Activated B cell treated with CpG ODN at 0.5 μM for 24 hours (primary cell): Measurements from ENCODE around the gene KDM5B. TPM values are rescaled to one million over a fixed set of nuclear protein-coding genes. Genes with fewer than 3 reads are reported as not detected.
"Not testable (repeated sequence)": the region's sequence is repeated elsewhere in the genome, so short reads cannot be mapped to it uniquely, and the experiment has no call there.

Source experiments
- ATAC-seq: fragments of 200-7000 bp; cut with Tn5 transposase; one replicate; pipeline ENCODE4 v1.10.0; 2021; ENCODE audit warnings: low read depth, mild to moderate bottlenecking, moderate library complexity
- CTCF ChIA-PET: fragments of 350-600 bp; sonication (Branson Sonifier 250); formaldehyde crosslinking; loops from one replicate; lab custom pipeline; 2021; ENCODE audit warnings: antibody characterized with exemption; lab: Charles Lee
- POLR2A ChIA-PET: fragments of 350-600 bp; sonication (Branson Sonifier 250); formaldehyde crosslinking; loops from one replicate; lab custom pipeline; 2021; ENCODE audit warnings: antibody characterized with exemption; lab: Charles Lee
- DNase-seq: peaks from one replicate; pipeline ENCODE4 v3.0.0; 2022
- H3K27ac Mint-ChIP-seq: one replicate; pipeline ENCODE4 v1.8.0; 2020; ENCODE audit warnings: mixed read lengths
- H3K27me3 Mint-ChIP-seq: one replicate; pipeline ENCODE4 v1.8.0; 2021; ENCODE audit warnings: mixed read lengths
- H3K36me3 Mint-ChIP-seq: one replicate; pipeline ENCODE4 v1.8.0; 2021; ENCODE audit warnings: low read depth, mixed read lengths
- H3K4me1 Mint-ChIP-seq: one replicate; pipeline ENCODE4 v1.8.0; 2021; ENCODE audit warnings: mixed read lengths
- H3K4me3 Mint-ChIP-seq: one replicate; pipeline ENCODE4 v1.8.0; 2020; ENCODE audit warnings: mild to moderate bottlenecking, mixed read lengths
- H3K9me3 Mint-ChIP-seq: one replicate; pipeline ENCODE4 v1.8.0; 2020; ENCODE audit warnings: mixed read lengths
- intact Hi-C: fragments of 100-400 bp; cut with micrococcal nuclease; formaldehyde crosslinking; loops from one replicate; pipeline ENCODE4 v1.15.1; 2024
- total RNA-seq: library from RNA; stranded (reverse); gene quantifications from 2 replicates; pipeline ENCODE4 v1.2.3, GENCODE V29; 2022
- TF ChIP-seq, protein P1 (sequence below): fragments of 200-600 bp; IDR thresholded peaks from one replicate; pipeline ENCODE4 v1.8.0; 2022; ENCODE audit warnings: antibody characterized with exemption, mild to moderate bottlenecking

The KDM5B gene
- total RNA-seq, 1 donor from 2014 or later = 43.5 TPM

DNA sequence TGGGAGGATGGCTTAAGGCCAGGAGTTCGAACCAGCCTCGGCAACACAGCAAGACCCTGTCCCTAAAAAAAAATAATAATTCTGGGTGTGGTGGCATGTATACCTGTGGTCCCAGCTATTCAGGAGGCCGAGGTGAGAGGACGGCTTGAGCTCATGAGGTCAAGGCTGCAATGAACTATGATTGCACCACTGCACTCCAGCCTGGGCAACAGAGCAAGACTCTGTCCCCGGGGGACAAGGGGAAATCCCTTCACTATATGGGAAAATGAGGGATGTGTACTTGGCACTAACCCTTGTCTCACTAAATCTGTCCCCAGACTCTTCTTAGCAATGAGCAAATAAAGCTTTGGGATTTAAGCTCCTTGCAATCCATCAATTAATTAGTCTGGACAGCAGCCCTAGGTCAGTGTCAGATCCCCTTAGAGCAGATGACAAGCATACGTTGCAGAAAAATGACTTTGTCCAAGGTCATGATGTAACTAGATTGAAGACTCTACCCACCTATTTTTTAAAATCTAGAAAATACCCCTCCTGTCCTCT, 9.4 kb downstream of the KDM5B start:
- Mint-ChIP-seq H3K4me3 (no peak overlapping the region), H3K27ac (no peak overlapping the region), H3K36me3 (peaks cover 5% of the 10 kb centered on the region), H3K9me3 (no peaks in the 10 kb centered on the region), H3K27me3 (no peaks in the 10 kb centered on the region), H3K4me1 (peaks cover 55% of the 10 kb centered on the region)
- CTCF ChIA-PET = no interaction called here
- POLR2A ChIA-PET = interaction anchor here (0.7 kb wide), 1 partner anchor 83 kb away, joined by 5 read pairs; no protein-coding TSS in a partner anchor
- TF ChIP-seq, protein P1, sequence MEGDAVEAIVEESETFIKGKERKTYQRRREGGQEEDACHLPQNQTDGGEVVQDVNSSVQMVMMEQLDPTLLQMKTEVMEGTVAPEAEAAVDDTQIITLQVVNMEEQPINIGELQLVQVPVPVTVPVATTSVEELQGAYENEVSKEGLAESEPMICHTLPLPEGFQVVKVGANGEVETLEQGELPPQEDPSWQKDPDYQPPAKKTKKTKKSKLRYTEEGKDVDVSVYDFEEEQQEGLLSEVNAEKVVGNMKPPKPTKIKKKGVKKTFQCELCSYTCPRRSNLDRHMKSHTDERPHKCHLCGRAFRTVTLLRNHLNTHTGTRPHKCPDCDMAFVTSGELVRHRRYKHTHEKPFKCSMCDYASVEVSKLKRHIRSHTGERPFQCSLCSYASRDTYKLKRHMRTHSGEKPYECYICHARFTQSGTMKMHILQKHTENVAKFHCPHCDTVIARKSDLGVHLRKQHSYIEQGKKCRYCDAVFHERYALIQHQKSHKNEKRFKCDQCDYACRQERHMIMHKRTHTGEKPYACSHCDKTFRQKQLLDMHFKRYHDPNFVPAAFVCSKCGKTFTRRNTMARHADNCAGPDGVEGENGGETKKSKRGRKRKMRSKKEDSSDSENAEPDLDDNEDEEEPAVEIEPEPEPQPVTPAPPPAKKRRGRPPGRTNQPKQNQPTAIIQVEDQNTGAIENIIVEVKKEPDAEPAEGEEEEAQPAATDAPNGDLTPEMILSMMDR = no peak
- DNase-seq (no peak), ATAC-seq (no peak)
- intact Hi-C loops = no loop called here

DNA sequence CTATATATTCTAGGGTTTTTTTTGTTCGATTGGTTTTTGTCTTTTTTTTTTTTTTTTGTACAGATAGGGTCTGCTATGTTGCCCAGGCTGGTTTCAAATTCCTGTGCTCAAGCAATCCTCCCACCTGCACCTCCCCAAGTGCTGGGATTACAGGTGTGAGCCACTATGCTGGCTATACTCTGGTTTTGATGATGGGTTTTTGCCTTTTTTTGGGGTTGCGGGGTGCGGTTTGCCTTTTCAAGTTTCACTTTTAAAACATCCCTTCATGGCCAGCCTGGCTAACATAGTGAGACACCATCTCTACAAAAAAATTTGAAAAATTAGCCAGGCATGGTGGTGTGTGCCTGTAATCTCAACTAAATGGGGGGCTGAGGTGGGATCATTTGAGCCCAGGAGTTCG, 10.0 kb downstream of the KDM5B start:
- Mint-ChIP-seq H3K27me3 (no peaks in the 10 kb centered on the region), H3K4me1 (peaks cover 55% of the 10 kb centered on the region), H3K36me3 (peaks cover 5% of the 10 kb centered on the region), H3K9me3 (no peaks in the 10 kb centered on the region), H3K4me3 (peak overlapping the region; percentile 2), H3K27ac (no peak overlapping the region)
- ChIA-PET POLR2A (no interaction called here), CTCF (no interaction called here)
- intact Hi-C loops = no loop called here
- no peak for ATAC-seq
- TF ChIP-seq, protein P1 = no peak
- DNase-seq = no peak

DNA sequence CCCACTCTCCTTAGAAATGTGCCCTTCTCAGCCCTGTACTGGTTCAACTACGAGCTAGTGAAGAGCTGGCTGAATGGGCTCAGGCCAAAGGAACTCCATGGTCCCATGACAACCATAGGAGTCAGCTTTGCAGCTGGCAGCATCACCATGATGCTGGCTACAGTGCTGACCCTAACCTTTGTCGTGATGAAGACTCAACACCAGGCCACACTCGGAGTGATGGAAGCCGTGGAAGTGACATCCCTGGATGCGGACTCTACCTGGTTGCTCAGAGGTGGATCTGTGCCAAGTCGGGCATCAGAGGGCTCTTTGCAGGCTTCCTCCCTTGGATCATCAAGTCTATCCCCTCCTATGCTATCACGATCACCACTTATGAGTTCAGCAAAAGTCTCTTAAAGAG, 11.6 kb downstream of the KDM5B start:
- DNase-seq (no peak), ATAC-seq (no peak)
- intact Hi-C loops = no loop called here
- CTCF ChIA-PET = no interaction called here
- Mint-ChIP-seq H3K27ac (no peak overlapping the region), H3K4me3 (no peak overlapping the region), H3K4me1 (peaks cover 55% of the 10 kb centered on the region), H3K9me3 (no peaks in the 10 kb centered on the region), H3K36me3 (peaks cover 5% of the 10 kb centered on the region), H3K27me3 (no peaks in the 10 kb centered on the region)
- TF ChIP-seq, protein P1 = no peak
- POLR2A ChIA-PET = no interaction called here

DNA sequence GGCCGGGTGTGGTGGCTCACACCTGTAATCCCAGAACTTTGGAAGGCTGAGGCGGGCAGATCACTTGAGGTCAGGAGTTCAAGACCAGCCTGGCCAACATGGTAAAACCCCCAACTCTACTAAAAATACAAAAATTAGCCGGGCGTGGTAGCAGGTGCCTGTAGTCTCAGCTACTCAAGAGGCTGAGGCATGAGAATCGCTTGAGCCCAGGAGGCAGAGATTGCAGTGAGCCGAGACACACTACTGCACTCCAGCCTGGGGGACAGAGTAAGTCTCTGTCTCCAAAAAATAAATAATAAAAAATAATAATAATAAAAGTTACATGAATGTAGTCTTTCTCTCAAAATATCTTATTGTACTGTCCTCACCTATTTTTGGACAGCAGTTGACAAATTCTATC, 13.3 kb downstream of the KDM5B start:
- intact Hi-C loops = not testable (repeated sequence)

DNA sequence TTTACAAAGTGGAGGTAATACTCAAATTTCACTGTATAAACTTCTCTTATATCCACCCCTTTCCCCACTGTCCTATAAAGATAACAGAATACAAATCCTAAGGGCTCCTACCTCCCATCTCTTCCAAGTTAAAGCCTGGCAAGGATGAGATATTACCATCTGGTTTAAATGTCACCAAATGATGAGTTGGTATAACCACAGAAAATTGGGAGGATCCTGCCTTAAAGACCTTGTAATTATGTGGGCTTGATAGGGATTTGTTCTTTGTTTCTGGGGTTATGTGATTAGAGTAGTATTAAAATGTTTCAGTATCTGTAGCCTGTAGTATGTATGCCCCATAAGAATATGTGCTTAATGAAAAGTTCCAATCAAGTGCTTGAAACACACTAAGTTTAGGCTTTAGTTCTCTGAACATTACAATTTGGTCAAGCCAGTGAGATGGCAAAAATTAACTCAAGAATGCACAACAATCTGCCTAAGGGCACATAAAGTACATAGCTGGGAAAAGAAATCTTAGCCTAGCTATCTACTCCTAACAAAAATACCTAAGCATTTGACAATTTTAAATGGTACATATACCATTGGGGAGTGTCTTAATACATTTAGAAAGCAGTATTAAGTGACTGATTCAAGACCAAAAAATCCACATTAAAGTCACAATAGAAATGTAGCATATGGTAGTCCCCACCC, 14.0 kb downstream of the KDM5B start:
- H3K36me3 Mint-ChIP-seq = peaks cover 3% of the 10 kb centered on the region
- intact Hi-C loops = no loop called here
- no peak for DNase-seq

More for the DNA sequence above, 13.3 kb downstream of the KDM5B start:
- CTCF ChIA-PET, DNase-seq, ATAC-seq, H3K36me3 Mint-ChIP-seq, H3K9me3 Mint-ChIP-seq, H3K27ac Mint-ChIP-seq, H3K4me3 Mint-ChIP-seq, H3K27me3 Mint-ChIP-seq, POLR2A ChIA-PET: not testable (repeated sequence)
- H3K4me1 Mint-ChIP-seq = peaks cover 52% of the 10 kb centered on the region

More for the DNA sequence above, 14.0 kb downstream of the KDM5B start:
- ATAC-seq = no peak
- H3K27me3 Mint-ChIP-seq = no peaks in the 10 kb centered on the region
- H3K9me3 Mint-ChIP-seq = no peaks in the 10 kb centered on the region
- POLR2A ChIA-PET = no interaction called here
- H3K27ac Mint-ChIP-seq = no peak overlapping the region
- H3K4me3 Mint-ChIP-seq = no peak overlapping the region
- CTCF ChIA-PET = no interaction called here
- peaks cover 51% of the 10 kb centered on the region for H3K4me1 Mint-ChIP-seq
- TF ChIP-seq, protein P1 = no peak
